ENCODE data around the gene ACOT11. TPM values are rescaled to one million over a fixed set of nuclear protein-coding genes. Genes with fewer than 3 reads are reported as not detected.

The ACOT11 gene
- total and polyA plus RNA-seq, 2 donors (not counting 1 experiment from before 2014, with no cell fraction given), result 0.73 to 2.5 TPM

GRCh38 chr1:54585181-54586066, 37.4 kb downstream of the ACOT11 start:
- no peak overlapping the region for H3K9ac ChIP-seq (ENCODE audit: insufficient read depth, low read length)
- no peaks in the 10 kb centered on the region for H3K79me2 ChIP-seq (ENCODE audit: control insufficient read depth, insufficient read depth, low read length)
- H2AFZ ChIP-seq (ENCODE audit: low read length), result no peak overlapping the region
- peak in 1 of 2 donors; percentile 7 for DNase-seq (ENCODE audit: low read depth in 2 of 2)
- no peaks in the 10 kb centered on the region for H3K27me3 ChIP-seq (ENCODE audit: control insufficient read depth, insufficient read depth, low read length)
- H3K27ac ChIP-seq (ENCODE audit: insufficient read depth, low read length), result no peak overlapping the region
- no peaks in the 10 kb centered on the region for H3K36me3 ChIP-seq (ENCODE audit: control insufficient read depth, insufficient read depth, low read length)
- H4K20me1 ChIP-seq (ENCODE audit: control insufficient read depth, extremely low read depth, insufficient read depth, low read length), result no peaks in the 10 kb centered on the region
- no peak overlapping the region for H3K4me2 ChIP-seq (ENCODE audit: extremely low read depth, insufficient read depth, low read length)
- no peak overlapping the region for H3K4me3 ChIP-seq (replicated peaks in 1 of 4; ENCODE audit: control extremely low read depth in 1 of 4, insufficient read depth in 1 of 4, low read depth in 3 of 4, low read length in 4 of 4)
- TF ChIP-seq CTCF (conservative IDR thresholded peaks at IDR 0.05 in 1 of 2, IDR thresholded peaks at IDR 0.05 in 1 of 2; ENCODE audit: low read depth in 1 of 2, low read length in 2 of 2), result no peak
- no peaks in the 10 kb centered on the region for H3K4me1 ChIP-seq (ENCODE audit: control insufficient read depth, extremely low read depth, insufficient read depth, low read length)
- H3K9me3 ChIP-seq (ENCODE audit: control insufficient read depth, insufficient read depth, low read depth, low read length), result no peaks in the 10 kb centered on the region

- TF ChIP-seq CTCF (conservative IDR thresholded peaks at IDR 0.05 in 1 of 2, IDR thresholded peaks at IDR 0.05 in 1 of 2; ENCODE audit: low read depth in 1 of 2, low read length in 2 of 2) (no peak), EZH2 (IDR thresholded peaks at IDR 0.05; ENCODE audit: low read length, missing control alignments) (no peak)
- Histone ChIP-seq H3K4me2 (ENCODE audit: extremely low read depth, insufficient read depth, low read length) (no peak overlapping the region), H3K36me3 (ENCODE audit: control insufficient read depth, insufficient read depth, low read length) (no peaks in the 10 kb centered on the region), H3K27ac (ENCODE audit: insufficient read depth, low read length) (no peak overlapping the region), H3K4me3 (replicated peaks in 1 of 4; ENCODE audit: control extremely low read depth in 1 of 4, insufficient read depth in 1 of 4, low read depth in 3 of 4, low read length in 4 of 4) (no peak overlapping the region), H2AFZ (ENCODE audit: low read length) (no peak overlapping the region), H3K79me2 (ENCODE audit: control insufficient read depth, insufficient read depth, low read length) (no peaks in the 10 kb centered on the region), H3K4me1 (ENCODE audit: control insufficient read depth, extremely low read depth, insufficient read depth, low read length) (no peaks in the 10 kb centered on the region), H3K27me3 (ENCODE audit: control insufficient read depth, insufficient read depth, low read length) (no peaks in the 10 kb centered on the region), H3K9me3 (ENCODE audit: control insufficient read depth, insufficient read depth, low read depth, low read length) (no peaks in the 10 kb centered on the region), H4K20me1 (ENCODE audit: control insufficient read depth, extremely low read depth, insufficient read depth, low read length) (no peaks in the 10 kb centered on the region), H3K9ac (ENCODE audit: insufficient read depth, low read length) (no peak overlapping the region)
- DNase-seq (ENCODE audit: low read depth in 2 of 2), result no peak
Observed at GRCh38 chr1:54588377-54588776, 40.3 kb downstream of the ACOT11 start.

GRCh38 chr1:54591127-54591756, 43.2 kb downstream of the ACOT11 start:
- DNase-seq (ENCODE audit: low read depth in 2 of 2), result peak; percentile 10 to 80
- TF ChIP-seq EZH2 (IDR thresholded peaks at IDR 0.05; ENCODE audit: low read length, missing control alignments) (no peak), CTCF (conservative IDR thresholded peaks at IDR 0.05 in 1 of 2, IDR thresholded peaks at IDR 0.05 in 1 of 2; ENCODE audit: low read depth in 1 of 2, low read length in 2 of 2) (no peak)
- no peaks in the 10 kb centered on the region for H3K9me3 ChIP-seq (ENCODE audit: control insufficient read depth, insufficient read depth, low read depth, low read length)

More at GRCh38 chr1:54591127-54591756, 43.2 kb downstream of the ACOT11 start:
- no peak overlapping the region for H3K4me3 ChIP-seq (replicated peaks in 1 of 4; ENCODE audit: control extremely low read depth in 1 of 4, insufficient read depth in 1 of 4, low read depth in 3 of 4, low read length in 4 of 4)
- H3K79me2 ChIP-seq (ENCODE audit: control insufficient read depth, insufficient read depth, low read length), result no peaks in the 10 kb centered on the region
- H2AFZ ChIP-seq (ENCODE audit: low read length), result no peak overlapping the region
- no peaks in the 10 kb centered on the region for H3K36me3 ChIP-seq (ENCODE audit: control insufficient read depth, insufficient read depth, low read length)
- H3K4me1 ChIP-seq (ENCODE audit: control insufficient read depth, extremely low read depth, insufficient read depth, low read length), result no peaks in the 10 kb centered on the region
- H3K4me2 ChIP-seq (ENCODE audit: extremely low read depth, insufficient read depth, low read length), result no peak overlapping the region
- H3K9ac ChIP-seq (ENCODE audit: insufficient read depth, low read length), result no peak overlapping the region
- H3K27me3 ChIP-seq (ENCODE audit: control insufficient read depth, insufficient read depth, low read length), result no peaks in the 10 kb centered on the region
- no peak overlapping the region for H3K27ac ChIP-seq (ENCODE audit: insufficient read depth, low read length)
- H4K20me1 ChIP-seq (ENCODE audit: control insufficient read depth, extremely low read depth, insufficient read depth, low read length), result no peaks in the 10 kb centered on the region

All from fibroblast of lung (primary cell).